Endodermal cell (in vitro differentiated cells): ENCODE data around the gene RAB13. TPM values are rescaled to one million over a fixed set of nuclear protein-coding genes. Genes with fewer than 3 reads are reported as not detected.

Experiments
- DNase-seq: peaks from one replicate; pipeline ENCODE4 v3.0.0-alpha.2; 2017
- H3K27ac ChIP-seq: 2 replicates; pipeline ENCODE4 v1.5.1; 2013; ENCODE audit warnings: mild to moderate bottlenecking, low read depth, low read length, moderate library complexity
- H3K27me3 ChIP-seq: 2 replicates; pipeline ENCODE4 v1.6.1; 2013; ENCODE audit warnings: mild to moderate bottlenecking, low read length, moderate library complexity; ENCODE audit not compliant: insufficient read depth, control insufficient read depth, poor library complexity, severe bottlenecking
- H3K36me3 ChIP-seq: 2 replicates; pipeline ENCODE4 v1.7.0; 2013; ENCODE audit warnings: mild to moderate bottlenecking, low read length, moderate library complexity; ENCODE audit not compliant: control insufficient read depth, insufficient read depth
- H3K4me1 ChIP-seq: one replicate; pipeline ENCODE4 v1.7.0; 2013; ENCODE audit warnings: low read length; ENCODE audit not compliant: control insufficient read depth, insufficient read depth
- H3K4me3 ChIP-seq: 2 replicates; pipeline ENCODE4 v1.5.1; 2013; ENCODE audit warnings: mild to moderate bottlenecking, low read length, moderate library complexity
- H3K9ac ChIP-seq: 2 replicates; pipeline ENCODE4 v1.6.1; 2013; ENCODE audit warnings: mild to moderate bottlenecking, low read length, moderate library complexity; ENCODE audit not compliant: poor library complexity, severe bottlenecking; ENCODE audit errors: extremely low read depth
- H3K9me3 ChIP-seq: 2 replicates; pipeline ENCODE4 v1.6.1; 2013; ENCODE audit warnings: mild to moderate bottlenecking, low read length, moderate library complexity; ENCODE audit not compliant: control insufficient read depth
- H3K27ac Mint-ChIP-seq: 2 replicates; pipeline ENCODE4 v1.8.0; 2020; ENCODE audit warnings: mixed read lengths
- H3K27me3 Mint-ChIP-seq: 2 replicates; pipeline ENCODE4 v1.8.0; 2021; ENCODE audit warnings: mild to moderate bottlenecking, mixed read lengths; ENCODE audit not compliant: insufficient read depth
- H3K36me3 Mint-ChIP-seq: 2 replicates; pipeline ENCODE4 v1.8.0; 2020; ENCODE audit warnings: low read depth, mixed read lengths
- H3K4me1 Mint-ChIP-seq: 2 replicates; pipeline ENCODE4 v1.8.0; 2020; ENCODE audit warnings: mixed read lengths
- H3K4me3 Mint-ChIP-seq: 2 replicates; pipeline ENCODE4 v1.8.0; 2020; ENCODE audit warnings: mild to moderate bottlenecking, moderate library complexity, mixed read lengths
- H3K9me3 Mint-ChIP-seq: 2 replicates; pipeline ENCODE4 v1.8.0; 2020; ENCODE audit warnings: mild to moderate bottlenecking, mixed read lengths
- CTCF ChIP-seq: fragments of 200-600 bp; sonication (generic); conservative IDR thresholded peaks from 2 replicates; pipeline ENCODE4 v1.5.0; 2021; ENCODE audit warnings: antibody characterized with exemption, mild to moderate bottlenecking
- WGBS, 2 experiments: methylation state at CpG; one replicate each; pipeline versions ENCODE4 v1.1.5 to v1.1.7; 2013; ENCODE audit warnings: missing lambda C conversion rate in 2 of 2, mixed read lengths in 1 of 2; ENCODE audit not compliant: insufficient coverage in 1 of 2, insufficient read length in 1 of 2; 5-methylcytosine and 5-hydroxymethylcytosine counted together
- total RNA-seq, 2 donors: library from RNA; stranded (reverse); fragmentation: NEBNext Ultra II Directional in 1 of 2; extraction: Animal tissue kit (Norgen Biotek cat#: 25700) in 1 of 2; gene quantifications; 2 replicates in 1 of 2; 3 replicates in 1 of 2; pipeline ENCODE4 v1.2.1, GENCODE V29; 2021

The RAB13 gene
- total RNA-seq, 2 donors from 2014 or later = 80.3 to 97.1 TPM

DNA sequence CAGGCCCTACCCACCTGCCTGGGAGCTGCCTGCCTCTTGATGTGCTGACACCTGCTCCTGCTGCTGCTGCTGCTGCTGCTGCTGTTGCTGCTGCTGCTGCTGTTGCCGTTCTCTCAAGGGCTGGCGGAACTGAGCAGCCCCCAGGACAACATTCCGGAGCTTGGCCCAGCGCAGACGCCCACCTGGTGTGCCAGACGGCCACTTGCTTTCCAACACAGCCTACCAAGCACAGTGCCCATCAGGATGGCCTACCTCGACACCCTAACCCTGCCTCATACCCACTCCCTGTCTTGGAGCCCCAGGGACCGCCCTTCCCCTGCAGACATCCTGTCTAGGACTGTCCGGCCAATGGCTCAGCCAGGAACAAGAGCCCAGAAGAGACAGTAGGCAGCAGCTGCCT is 51.4 kb downstream of the RAB13 start:
- no peaks in the 10 kb centered on the region for H3K27me3 Mint-ChIP-seq
- no peak overlapping the region for H3K27ac Mint-ChIP-seq
- H3K4me3 Mint-ChIP-seq = no peak overlapping the region
- no peaks in the 10 kb centered on the region for H3K9me3 ChIP-seq
- WGBS, 2 experiments = 93% methylated on average over 3 to 9 of the region's 9 CpGs
- peaks cover 72% of the 10 kb centered on the region for H3K36me3 Mint-ChIP-seq
- H3K4me1 ChIP-seq = no peaks in the 10 kb centered on the region
- H3K27ac ChIP-seq = peak overlapping the region; percentile 53
- no peaks in the 10 kb centered on the region for H3K9me3 Mint-ChIP-seq
- no peak for DNase-seq
- H3K9ac ChIP-seq = no peak overlapping the region
- no peaks in the 10 kb centered on the region for H3K4me1 Mint-ChIP-seq
- H3K27me3 ChIP-seq = no peaks in the 10 kb centered on the region
- H3K36me3 ChIP-seq = peaks cover 45% of the 10 kb centered on the region
- no peak for TF ChIP-seq CTCF
- H3K4me3 ChIP-seq = no peak overlapping the region

- H3K4me1 Mint-ChIP-seq = no peaks in the 10 kb centered on the region
- H3K27me3 Mint-ChIP-seq = no peaks in the 10 kb centered on the region
- H3K36me3 ChIP-seq = peaks cover 44% of the 10 kb centered on the region
- 93 to 94% methylated on average over 7 to 11 of the region's 11 CpGs for WGBS, 2 experiments
- no peaks in the 10 kb centered on the region for H3K9me3 ChIP-seq
- no peak overlapping the region for H3K27ac ChIP-seq
- H3K9ac ChIP-seq = no peak overlapping the region
- no peaks in the 10 kb centered on the region for H3K9me3 Mint-ChIP-seq
- H3K27me3 ChIP-seq = no peaks in the 10 kb centered on the region
- no peaks in the 10 kb centered on the region for H3K4me1 ChIP-seq
- DNase-seq = no peak
- no peak overlapping the region for H3K27ac Mint-ChIP-seq
- no peak for TF ChIP-seq CTCF
- H3K36me3 Mint-ChIP-seq = peaks cover 68% of the 10 kb centered on the region
- no peak overlapping the region for H3K4me3 Mint-ChIP-seq
- H3K4me3 ChIP-seq = no peak overlapping the region
Measured at GRCh38 chr1:153933955-153934354, 52.2 kb downstream of the RAB13 start.

- 88 to 95% methylated on average over 4 to 14 of the region's 14 CpGs for WGBS, 2 experiments
- Mint-ChIP-seq H3K27ac (no peak overlapping the region), H3K9me3 (no peaks in the 10 kb centered on the region), H3K4me1 (no peaks in the 10 kb centered on the region), H3K36me3 (peaks cover 64% of the 10 kb centered on the region), H3K4me3 (no peak overlapping the region), H3K27me3 (no peaks in the 10 kb centered on the region)
- Histone ChIP-seq H3K9ac (no peak overlapping the region), H3K27ac (no peak overlapping the region), H3K27me3 (no peaks in the 10 kb centered on the region), H3K36me3 (peaks cover 44% of the 10 kb centered on the region), H3K4me1 (no peaks in the 10 kb centered on the region), H3K9me3 (no peaks in the 10 kb centered on the region), H3K4me3 (no peak overlapping the region)
- no peak for DNase-seq
- TF ChIP-seq CTCF = no peak
Measured at GRCh38 chr1:153933430-153933829, 52.7 kb downstream of the RAB13 start.
